Measurements from ENCODE around the gene ADGRV1. TPM values are rescaled to one million over a fixed set of nuclear protein-coding genes. Genes with fewer than 3 reads are reported as not detected.
"Not testable (repeated sequence)": the region's sequence is repeated elsewhere in the genome, so short reads cannot be mapped to it uniquely, and the experiment has no call there.

ADGRV1 gene
- total RNA-seq, 2 donors from 2014 or later, result 97.6 to 117 TPM

DNA sequence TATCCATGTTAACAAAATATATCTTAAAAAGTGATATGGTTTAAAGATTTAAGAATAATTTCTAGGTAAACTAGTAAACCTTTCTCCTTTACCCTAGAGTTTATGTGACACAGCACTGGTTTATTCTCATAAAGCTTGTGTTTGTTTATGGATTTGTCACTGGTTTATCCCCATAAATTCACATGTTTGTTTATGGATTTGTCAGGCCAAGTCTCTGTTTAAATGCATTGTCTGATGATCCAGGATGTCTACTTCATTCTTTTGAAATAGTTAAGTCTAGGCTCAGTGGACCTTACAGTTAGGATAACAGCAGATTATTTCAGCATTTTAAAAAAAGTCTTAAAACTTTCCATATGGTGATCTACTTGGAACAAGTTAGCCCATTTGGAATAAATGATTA is 490.5 kb downstream of the ADGRV1 start:
- Histone ChIP-seq H3K27ac (ENCODE audit: low read depth, low read length) (no peak overlapping the region), H3K4me3 (ENCODE audit: low read length) (no peak overlapping the region), H3K9ac (ENCODE audit: extremely low read depth, low read length, poor library complexity, severe bottlenecking) (no peak overlapping the region), H3K4me1 (ENCODE audit: control insufficient read depth, insufficient read depth, low read length) (no peaks in the 10 kb centered on the region), H3K27me3 (ENCODE audit: control insufficient read depth, insufficient read depth, low read length, poor library complexity, severe bottlenecking) (no peaks in the 10 kb centered on the region), H3K9me3 (ENCODE audit: control insufficient read depth, low read length) (peaks cover 14% of the 10 kb centered on the region), H3K36me3 (ENCODE audit: control insufficient read depth, insufficient read depth, low read length) (peaks cover 11% of the 10 kb centered on the region)
- no peak for DNase-seq
- H3K9me3 Mint-ChIP-seq, result peaks cover 10% of the 10 kb centered on the region
- TF ChIP-seq, protein P1, sequence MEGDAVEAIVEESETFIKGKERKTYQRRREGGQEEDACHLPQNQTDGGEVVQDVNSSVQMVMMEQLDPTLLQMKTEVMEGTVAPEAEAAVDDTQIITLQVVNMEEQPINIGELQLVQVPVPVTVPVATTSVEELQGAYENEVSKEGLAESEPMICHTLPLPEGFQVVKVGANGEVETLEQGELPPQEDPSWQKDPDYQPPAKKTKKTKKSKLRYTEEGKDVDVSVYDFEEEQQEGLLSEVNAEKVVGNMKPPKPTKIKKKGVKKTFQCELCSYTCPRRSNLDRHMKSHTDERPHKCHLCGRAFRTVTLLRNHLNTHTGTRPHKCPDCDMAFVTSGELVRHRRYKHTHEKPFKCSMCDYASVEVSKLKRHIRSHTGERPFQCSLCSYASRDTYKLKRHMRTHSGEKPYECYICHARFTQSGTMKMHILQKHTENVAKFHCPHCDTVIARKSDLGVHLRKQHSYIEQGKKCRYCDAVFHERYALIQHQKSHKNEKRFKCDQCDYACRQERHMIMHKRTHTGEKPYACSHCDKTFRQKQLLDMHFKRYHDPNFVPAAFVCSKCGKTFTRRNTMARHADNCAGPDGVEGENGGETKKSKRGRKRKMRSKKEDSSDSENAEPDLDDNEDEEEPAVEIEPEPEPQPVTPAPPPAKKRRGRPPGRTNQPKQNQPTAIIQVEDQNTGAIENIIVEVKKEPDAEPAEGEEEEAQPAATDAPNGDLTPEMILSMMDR (conservative IDR thresholded peaks at IDR 0.05), result no peak
- no peaks in the 10 kb centered on the region for H3K4me1 Mint-ChIP-seq
- H3K27ac Mint-ChIP-seq, result no peak overlapping the region
- H3K4me3 Mint-ChIP-seq, result no peak overlapping the region
- H3K27me3 Mint-ChIP-seq (ENCODE audit: insufficient read depth), result no peaks in the 10 kb centered on the region
- peaks cover 15% of the 10 kb centered on the region for H3K36me3 Mint-ChIP-seq (ENCODE audit: low read depth)

DNA sequence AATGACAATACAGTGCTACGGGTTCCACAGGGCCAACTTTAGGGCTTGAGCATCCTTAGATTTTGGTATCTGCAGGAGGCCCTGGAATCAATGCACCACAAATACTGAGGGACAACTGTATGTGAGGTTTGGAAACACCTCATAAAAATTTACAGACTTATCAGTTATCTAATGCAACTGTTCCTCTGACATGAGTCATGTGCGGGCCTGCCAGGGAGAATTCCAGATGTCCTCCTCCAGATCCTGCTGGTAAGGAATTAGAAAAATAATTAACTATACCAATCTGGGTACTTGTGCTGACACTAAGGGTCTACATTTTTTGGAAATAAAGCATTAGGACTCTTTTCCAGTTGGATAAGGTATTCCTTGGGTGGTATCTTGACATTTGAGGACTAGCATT is 491.2 kb downstream of the ADGRV1 start:
- Histone ChIP-seq H3K27ac (ENCODE audit: low read depth, low read length) (no peak overlapping the region), H3K9me3 (ENCODE audit: control insufficient read depth, low read length) (peaks cover 9% of the 10 kb centered on the region)
- H3K36me3 Mint-ChIP-seq (ENCODE audit: low read depth), result peaks cover 12% of the 10 kb centered on the region

DNA sequence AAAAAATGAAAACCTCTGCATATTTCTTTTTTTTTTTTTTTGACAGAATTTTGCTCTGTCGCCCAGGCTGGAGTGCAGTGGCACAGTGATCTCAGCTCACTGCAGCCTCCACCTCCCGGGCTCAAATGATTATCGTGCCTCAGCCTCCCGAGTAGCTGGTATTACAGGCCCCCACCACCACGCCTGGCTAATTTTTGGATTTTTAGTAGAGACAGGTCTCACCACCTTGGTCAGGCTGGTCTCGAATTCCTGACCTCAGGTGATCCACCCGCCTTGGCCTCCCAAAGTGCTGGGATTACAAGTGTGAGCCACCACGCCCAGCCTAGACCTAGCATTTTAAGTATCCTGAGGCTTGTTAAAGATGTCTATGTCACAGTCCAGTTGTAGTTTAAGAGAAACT is 493.8 kb downstream of the ADGRV1 start:
- not testable (repeated sequence) for H3K4me1 Mint-ChIP-seq; H3K27ac Mint-ChIP-seq; DNase-seq; H3K27ac ChIP-seq (ENCODE audit: low read depth, low read length); H3K4me1 ChIP-seq (ENCODE audit: control insufficient read depth, insufficient read depth, low read length); H3K4me3 ChIP-seq (ENCODE audit: low read length); H3K4me3 Mint-ChIP-seq; H3K9ac ChIP-seq (ENCODE audit: extremely low read depth, low read length, poor library complexity, severe bottlenecking); H3K27me3 ChIP-seq (ENCODE audit: control insufficient read depth, insufficient read depth, low read length, poor library complexity, severe bottlenecking); H3K9me3 ChIP-seq (ENCODE audit: control insufficient read depth, low read length); H3K36me3 ChIP-seq (ENCODE audit: control insufficient read depth, insufficient read depth, low read length); H3K9me3 Mint-ChIP-seq; H3K27me3 Mint-ChIP-seq (ENCODE audit: insufficient read depth)
- H3K36me3 Mint-ChIP-seq (ENCODE audit: low read depth), result peaks cover 13% of the 10 kb centered on the region
- WGBS, 2 experiments (ENCODE audit: insufficient coverage in 1 of 2, insufficient read length in 1 of 2), result 92 to 94% methylated on average over 6 to 8 of the region's 8 CpGs

More for the DNA sequence above, 491.2 kb downstream of the ADGRV1 start:
- Mint-ChIP-seq H3K9me3 (peaks cover 7% of the 10 kb centered on the region), H3K4me3 (no peak overlapping the region), H3K4me1 (no peaks in the 10 kb centered on the region), H3K27ac (no peak overlapping the region), H3K27me3 (ENCODE audit: insufficient read depth) (no peaks in the 10 kb centered on the region)
- no peak for DNase-seq
- Histone ChIP-seq H3K9ac (ENCODE audit: extremely low read depth, low read length, poor library complexity, severe bottlenecking) (no peak overlapping the region), H3K4me3 (ENCODE audit: low read length) (no peak overlapping the region), H3K4me1 (ENCODE audit: control insufficient read depth, insufficient read depth, low read length) (no peaks in the 10 kb centered on the region), H3K27me3 (ENCODE audit: control insufficient read depth, insufficient read depth, low read length, poor library complexity, severe bottlenecking) (no peaks in the 10 kb centered on the region), H3K36me3 (ENCODE audit: control insufficient read depth, insufficient read depth, low read length) (peaks cover 8% of the 10 kb centered on the region)
- WGBS, 2 experiments (ENCODE audit: insufficient coverage in 1 of 2, insufficient read length in 1 of 2), result 95% methylated on average over 2 of the region's 2 CpGs; no CpG with 5 or more reads in 1 of the 2 experiments
- TF ChIP-seq, protein P1 (conservative IDR thresholded peaks at IDR 0.05), result no peak

Measured in endodermal cell (in vitro differentiated cells).